HG02852 (cell line): Measurements from ENCODE around the gene TSPAN4.

Source experiments
- ATAC-seq: cut with Tn5 transposase; IDR thresholded peaks from one replicate; pipeline ENCODE4 v1.9.1; 2021; ENCODE audit warnings: mild to moderate bottlenecking, moderate library complexity; ENCODE audit not compliant: unreplicated experiment

The TSPAN4 gene

DNA sequence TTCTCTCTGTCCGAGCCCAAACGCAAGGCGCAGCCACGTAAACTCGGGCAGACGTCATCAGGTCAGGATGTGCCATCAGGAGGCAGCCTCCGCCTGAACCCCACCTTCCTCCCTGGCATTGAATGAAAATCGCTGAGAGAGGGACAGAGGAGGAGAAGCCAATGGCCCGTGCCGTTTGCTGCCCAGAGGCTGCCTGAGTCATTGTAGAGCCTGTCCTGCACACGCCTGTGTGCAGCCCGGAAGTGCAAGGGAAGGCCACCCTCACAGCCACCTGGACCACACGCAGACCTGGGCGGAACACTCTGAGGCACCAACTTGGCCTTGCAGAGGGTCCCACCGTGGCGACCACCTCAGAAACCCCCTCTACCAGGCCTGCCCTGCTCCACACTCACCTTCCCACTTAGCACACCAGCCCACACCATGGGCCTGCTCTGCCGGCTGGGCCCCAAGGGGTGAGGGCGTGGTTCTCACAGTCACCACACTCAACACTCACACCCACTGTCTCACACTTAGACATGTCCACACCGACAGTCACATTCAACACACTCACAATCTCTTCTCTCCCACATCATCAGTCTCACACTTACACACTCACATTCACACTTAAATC is 58.9 kb downstream of the TSPAN4 start:
- ATAC-seq: no peak

DNA sequence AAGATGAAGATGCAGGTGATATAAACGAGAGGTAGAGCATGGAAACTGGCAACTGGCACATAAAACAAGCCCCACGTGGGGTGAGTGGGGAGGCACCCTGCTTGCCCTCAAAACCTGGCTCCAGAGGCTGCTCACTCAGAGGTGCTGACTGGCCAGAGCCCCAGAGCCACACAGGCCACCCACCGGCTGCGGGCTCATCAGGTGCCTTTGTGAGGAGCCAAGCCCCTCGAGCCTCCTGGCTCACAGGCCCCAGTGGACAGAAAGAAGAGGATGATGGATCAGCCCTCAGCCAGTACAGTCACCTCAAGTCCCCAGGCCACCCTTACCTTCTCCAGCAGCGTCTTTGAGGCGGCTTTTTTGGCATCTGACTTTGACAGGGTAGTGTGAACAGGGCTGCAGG is 61.7 kb downstream of the TSPAN4 start:
- ATAC-seq: no peak

DNA sequence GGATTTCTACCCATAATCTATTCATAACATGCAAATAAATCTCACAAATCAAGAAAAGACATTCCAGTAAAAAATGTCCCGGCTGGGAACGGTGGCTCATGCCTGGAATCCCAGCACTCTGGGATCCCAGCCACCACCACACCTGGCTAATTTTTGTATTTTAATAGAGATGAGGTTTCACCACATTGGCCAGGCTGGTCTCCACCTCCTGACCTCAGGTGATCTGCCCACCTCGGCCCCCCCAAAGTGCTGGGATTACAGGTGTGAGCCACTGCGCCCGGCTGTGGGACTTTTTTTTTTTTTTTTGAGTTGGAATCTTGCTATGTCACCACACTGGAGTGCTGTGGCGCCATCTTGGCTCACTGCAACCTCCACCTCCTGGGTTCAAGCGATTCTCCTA is 63.3 kb downstream of the TSPAN4 start:
- ATAC-seq: no peak

DNA sequence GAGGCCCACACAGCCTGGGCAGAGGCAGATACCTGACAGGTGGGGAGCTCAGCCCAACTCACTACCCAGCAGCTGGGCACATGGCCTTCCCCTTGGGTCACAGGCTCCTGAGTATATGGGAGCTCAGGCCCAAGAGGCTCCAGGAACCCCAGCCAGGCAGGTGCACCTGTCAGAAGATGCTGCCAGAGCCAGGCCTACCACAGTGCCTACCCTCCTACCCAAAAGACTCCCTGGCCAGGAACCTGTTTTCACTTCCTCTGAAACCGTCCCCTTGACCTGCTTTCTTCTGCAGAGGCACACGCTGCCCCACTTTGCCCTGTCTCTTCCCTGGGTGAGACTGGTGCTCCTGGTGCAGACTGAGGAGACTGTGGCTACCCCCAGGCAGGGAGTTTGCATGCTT is 65.0 kb downstream of the TSPAN4 start:
- no peak for ATAC-seq

DNA sequence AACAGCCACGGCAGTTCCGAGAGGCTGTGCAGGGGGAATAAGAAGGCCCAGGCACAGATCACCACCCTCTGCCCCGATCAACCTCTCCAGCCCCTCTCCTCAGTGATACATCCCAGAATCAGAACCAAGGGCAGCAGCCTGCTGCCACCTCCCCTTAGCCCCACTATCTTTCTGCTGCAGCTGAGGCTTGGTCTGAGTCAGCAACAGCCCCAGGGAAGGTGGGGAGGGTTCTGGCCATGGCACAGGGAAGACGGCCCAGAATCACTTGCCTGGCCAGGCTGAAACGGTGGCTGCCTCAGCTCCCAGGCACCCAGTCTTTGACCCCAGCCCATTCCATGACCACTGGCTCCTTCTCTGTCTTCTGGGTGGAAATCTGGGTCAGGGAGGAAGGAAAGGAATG is 65.6 kb downstream of the TSPAN4 start:
- ATAC-seq: no peak

DNA sequence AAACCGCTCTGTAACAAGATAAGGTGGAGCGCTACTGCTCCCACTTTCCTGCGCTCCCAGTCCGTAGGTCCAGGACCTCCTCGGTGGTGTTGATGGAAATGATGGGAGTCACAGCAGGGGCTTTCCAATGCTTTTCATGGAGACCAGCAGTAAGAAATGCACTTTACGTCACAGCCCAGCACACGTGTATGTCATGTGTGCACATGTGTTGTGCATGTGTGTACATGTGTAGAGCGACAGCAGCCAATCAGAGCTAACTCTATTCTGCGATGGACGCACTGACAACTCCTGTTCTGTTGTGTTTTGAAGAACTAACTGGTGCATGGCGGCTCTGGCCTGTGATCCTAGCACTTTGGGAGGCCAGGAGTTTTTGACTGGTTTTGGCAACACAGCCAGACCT is 66.8 kb downstream of the TSPAN4 start:
- no peak for ATAC-seq

DNA sequence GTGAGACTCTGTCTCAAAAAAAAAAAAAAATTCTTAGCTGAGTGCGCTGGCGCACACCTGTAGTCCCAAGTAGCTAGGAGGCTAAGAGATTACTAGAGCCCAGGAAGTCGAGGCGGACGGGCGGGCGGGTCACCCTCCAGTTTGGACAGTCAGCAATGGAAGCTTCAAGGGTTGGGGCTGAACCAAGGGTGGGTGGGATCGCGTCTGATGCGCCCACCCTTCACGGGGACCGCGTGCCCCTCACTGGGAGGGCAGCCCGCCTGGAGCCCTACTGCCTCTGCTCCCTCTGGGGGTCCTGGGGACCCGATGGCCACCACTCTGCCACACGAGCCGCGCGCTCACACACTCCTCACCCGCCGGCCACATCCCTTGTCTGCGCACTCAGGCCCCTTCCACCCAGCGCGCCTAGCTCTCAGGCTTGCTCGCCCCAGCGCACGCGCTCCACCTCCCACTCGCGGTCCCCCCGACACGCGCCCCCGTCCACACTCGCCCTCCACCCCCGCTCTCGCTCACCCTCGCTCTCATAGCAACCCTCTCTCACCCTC is 67.5 kb downstream of the TSPAN4 start:
- ATAC-seq: peak; percentile 4

DNA sequence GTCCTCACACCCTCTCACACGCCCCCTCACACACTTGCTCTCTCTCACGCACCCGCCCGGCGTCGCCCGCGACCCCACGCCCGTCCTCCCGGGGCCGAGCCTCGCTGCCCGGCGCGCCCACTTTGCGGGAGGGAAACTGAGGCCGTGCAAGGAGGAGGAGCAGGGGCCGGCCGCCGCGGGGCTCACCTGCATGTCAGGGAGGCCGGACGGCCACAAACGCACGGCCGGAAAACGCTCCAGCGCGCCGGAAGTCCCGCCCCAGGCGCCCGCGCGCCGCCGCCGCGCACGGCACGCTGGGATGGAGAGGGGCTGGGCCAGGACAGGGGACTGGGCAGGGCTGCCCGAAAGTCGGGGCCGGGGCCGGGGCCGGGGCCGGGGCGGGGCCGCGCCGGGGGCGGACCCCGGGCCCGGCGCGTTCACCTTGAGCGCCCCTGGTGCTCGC is 68.0 kb downstream of the TSPAN4 start, which contains the start of gene CHID1:
Gene CHID1 (minus strand): TSS at position 222 of the 442 bp plus-strand sequence. CDS start 5,994 bp downstream, outside the sequence.
- peak; percentile 85 for ATAC-seq

DNA sequence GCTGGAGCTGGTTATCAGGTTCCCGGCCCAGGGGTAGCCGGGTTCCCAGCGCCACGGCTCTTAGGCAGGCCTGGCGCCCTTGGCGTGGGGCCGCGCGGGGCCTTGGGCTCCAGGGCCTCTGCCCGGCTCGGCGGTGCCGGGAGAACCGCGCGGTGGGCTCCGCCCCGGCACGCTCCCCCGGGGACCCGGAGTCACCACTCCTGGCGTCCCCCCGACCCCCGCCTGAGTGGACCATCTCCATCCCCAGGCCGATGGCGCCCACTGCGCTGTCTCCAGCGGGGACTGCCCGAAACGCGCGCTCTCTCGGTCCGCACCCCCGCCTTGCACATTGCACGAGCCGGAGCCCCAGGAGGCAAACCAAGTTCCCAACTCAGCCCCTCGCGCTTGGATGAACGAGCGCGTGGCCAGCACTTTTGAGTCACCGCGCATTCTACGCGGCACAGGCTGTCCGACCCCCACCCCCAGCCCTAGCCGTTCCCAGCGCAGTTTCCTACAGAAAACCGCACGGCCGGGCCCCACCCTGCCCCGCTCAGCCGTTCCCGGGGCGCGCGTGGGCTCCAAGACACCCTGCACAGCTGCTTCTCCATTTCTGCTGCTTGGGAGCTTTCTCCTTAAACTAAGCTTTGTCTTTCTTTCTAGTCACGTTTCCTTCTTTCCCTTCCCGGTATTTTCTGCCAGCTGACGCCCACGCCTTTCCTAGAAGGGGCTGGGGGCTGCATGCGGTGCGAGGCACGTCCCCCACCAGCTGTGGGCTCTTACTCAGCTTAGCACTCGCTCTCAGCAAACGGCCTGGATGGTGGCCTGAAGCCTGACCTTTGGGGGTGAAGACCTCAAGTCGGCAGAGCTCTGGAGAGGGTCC is 68.6 kb downstream of the TSPAN4 start:
- ATAC-seq: peak; percentile 28

DNA sequence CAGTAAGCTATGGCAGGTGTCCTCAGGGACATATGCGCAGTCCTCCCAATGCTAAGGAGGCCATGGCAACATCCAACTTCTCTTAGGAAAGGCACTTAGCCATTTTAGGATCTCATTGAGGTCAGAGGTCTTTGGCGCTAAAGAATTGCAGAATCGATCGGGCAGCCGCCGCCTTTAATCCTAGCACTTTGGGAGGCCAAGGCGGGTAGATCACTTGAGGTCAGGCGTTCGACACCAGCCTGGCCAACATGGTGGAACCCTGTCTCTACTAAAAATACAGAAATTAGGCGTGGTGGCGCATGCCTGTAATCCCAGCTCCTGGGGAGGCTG is 69.2 kb downstream of the TSPAN4 start:
- no peak for ATAC-seq

DNA sequence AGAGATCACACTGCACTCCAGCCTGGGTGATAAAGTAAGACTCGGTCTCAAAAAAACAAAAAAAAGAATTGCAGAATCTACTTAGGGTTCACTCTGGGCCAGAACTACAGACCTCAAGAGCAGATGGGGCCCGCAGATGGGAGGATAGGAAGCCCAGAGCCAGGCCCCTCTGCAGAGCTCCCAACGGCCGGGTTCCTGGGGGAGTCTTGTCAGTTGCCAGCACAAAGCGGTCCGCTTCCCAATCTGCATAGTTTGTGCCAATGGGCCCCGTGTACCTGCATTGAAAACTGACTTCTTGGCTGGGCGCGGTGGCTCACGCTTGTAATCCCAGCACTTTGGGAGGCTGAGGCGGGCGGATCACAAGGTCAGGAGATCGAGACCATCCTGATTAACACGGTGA is 69.6 kb downstream of the TSPAN4 start:
- no peak for ATAC-seq

DNA sequence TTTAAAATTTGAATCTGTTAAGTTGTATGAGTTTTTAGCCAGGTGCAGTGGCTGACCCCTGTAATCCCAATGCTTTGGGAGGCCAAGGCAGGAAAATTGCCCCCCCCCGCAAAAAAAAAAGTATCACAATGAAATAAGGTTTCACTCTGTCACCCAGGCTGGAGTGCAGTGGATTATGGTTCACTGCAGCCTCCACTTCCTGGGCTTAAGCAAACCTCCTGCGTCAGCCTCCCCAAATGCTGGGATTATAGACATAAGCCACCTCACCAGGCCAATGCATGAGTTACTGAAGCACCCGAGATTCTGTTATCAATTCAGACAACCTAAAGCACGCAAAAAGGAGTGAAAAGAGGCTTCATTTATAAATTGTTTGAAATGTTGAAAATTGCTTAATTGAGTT is 70.4 kb downstream of the TSPAN4 start:
- ATAC-seq: no peak

DNA sequence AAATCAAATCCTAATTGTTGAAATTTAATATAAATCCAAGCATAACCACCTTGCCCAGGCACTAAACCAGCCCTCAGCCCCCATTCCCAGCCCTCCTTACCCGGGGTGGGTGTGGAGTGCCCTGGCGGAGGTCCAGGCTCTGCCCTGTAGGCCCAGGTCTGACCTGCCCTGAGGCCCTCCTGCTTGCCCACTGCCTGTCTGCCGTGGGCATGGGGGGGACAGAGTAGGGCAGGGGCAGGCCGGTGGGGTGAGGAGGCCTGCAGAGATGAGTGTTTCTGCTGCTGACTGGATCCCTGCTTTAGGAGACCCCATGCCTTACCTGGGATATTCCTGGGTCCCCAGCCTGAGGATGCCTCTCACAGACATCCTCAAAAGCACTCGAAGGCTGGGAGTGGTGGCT is 71.6 kb downstream of the TSPAN4 start:
- ATAC-seq: no peak

DNA sequence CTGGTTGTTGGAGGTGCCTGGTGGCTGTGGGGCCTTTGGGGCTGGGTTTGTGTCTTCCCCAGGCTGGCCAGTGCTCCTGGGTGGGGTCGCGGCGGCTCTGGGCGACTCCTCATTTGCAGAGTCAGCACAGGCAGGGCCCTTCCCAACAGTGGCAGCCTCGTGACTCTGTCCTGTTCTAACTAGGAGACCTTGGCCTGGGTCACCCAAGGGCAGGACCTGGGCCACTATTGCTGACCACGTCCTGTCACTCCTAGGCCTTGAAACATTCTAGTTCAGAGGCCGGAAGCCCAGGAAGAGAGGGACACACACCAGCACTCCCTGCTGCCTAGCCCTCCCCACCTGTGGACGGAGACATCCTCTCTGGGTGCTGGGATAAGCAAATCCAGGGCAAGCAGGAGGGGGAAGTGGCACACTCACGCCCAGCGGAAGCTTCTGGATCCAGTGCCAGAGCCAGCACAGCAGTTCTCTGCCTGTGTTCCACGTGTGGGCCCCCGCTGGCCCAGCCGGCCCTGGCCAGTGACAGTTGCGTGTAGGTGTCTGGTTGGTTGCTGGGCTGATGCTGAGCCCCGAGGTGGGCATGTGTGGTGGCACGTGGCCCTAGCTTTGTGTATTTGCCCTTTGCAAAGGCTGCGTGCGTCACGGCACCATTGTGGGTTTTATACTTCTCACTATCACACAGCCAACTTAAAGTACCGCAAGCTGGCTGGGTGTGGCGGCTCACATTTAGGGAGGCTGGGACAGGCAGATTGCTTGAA is 72.3 kb downstream of the TSPAN4 start:
- no peak for ATAC-seq
